ENCODE measurements around the gene NCSTN. TPM values are rescaled to one million over a fixed set of nuclear protein-coding genes. Genes with fewer than 3 reads are reported as not detected.
"Not testable (repeated sequence)": the region's sequence is repeated elsewhere in the genome, so short reads cannot be mapped to it uniquely, and the experiment has no call there.

The NCSTN gene
- total RNA-seq, 2 experiments from 2014 or later: 44.8 to 55.5 TPM

- DNase-seq (ENCODE audit: low spot score): no peak
- H3K79me2 ChIP-seq (ENCODE audit: insufficient read depth, low read depth, low read length): no peaks in the 10 kb centered on the region
- ChIA-PET POLR2A (interaction anchor here (0.6 to 1.1 kb wide), 5 partner anchors 19 to 428 kb away, joined by 3 read pairs; partner anchors contain the start of gene DCAF8), CTCF (ENCODE audit: unreplicated experiment) (interaction anchor here (0.9 to 2.0 kb wide), 4 partner anchors 25 to 277 kb away, joined by 3 to 8 read pairs (median 5); no protein-coding TSS in a partner anchor)
- no TSS peak for BruUV-seq (replicated peaks)
- H4K20me1 ChIP-seq (ENCODE audit: insufficient read depth, low read length): no peaks in the 10 kb centered on the region
- no peaks in the 10 kb centered on the region for H3K36me3 ChIP-seq (ENCODE audit: insufficient read depth, low read length)
- no peak overlapping the region for H3K4me3 ChIP-seq (ENCODE audit: low read depth, low read length, poor library complexity, severe bottlenecking)
- peaks cover 21% of the 10 kb centered on the region for H3K4me1 ChIP-seq (ENCODE audit: insufficient read depth, low read length, poor library complexity, severe bottlenecking)
- H3K9me2 ChIP-seq (ENCODE audit: insufficient read depth, low read length): no peaks in the 10 kb centered on the region
- H3K9me3 ChIP-seq (ENCODE audit: low read length): no peaks in the 10 kb centered on the region
- no peak for TF ChIP-seq CTCF (conservative IDR thresholded peaks at IDR 0.05; ENCODE audit: low read length)
- TF ChIP-seq EZH2phosphoT487 (IDR thresholded peaks at IDR 0.05; ENCODE audit: borderline replicate concordance, low read depth, low read length): no peak
- intact Hi-C loops (cut with micrococcal nuclease; ENCODE audit: unreplicated experiment): no loop called here
- H3K4me2 ChIP-seq (ENCODE audit: low read length): no peak overlapping the region
- H3K27ac ChIP-seq (ENCODE audit: low read depth, low read length, poor library complexity, severe bottlenecking): no peak overlapping the region
- no peak overlapping the region for H2AFZ ChIP-seq (ENCODE audit: low read length)
Observed at GRCh38 chr1:160377585-160378206, 34.5 kb downstream of the NCSTN start.

GRCh38 chr1:160384812-160385211, 41.6 kb downstream of the NCSTN start:
- POLR2A ChIA-PET; BruUV-seq (replicated peaks); H3K36me3 ChIP-seq (ENCODE audit: insufficient read depth, low read length); H3K4me1 ChIP-seq (ENCODE audit: insufficient read depth, low read length, poor library complexity, severe bottlenecking); H3K4me2 ChIP-seq (ENCODE audit: low read length); H3K9me2 ChIP-seq (ENCODE audit: insufficient read depth, low read length); DNase-seq (ENCODE audit: low spot score); H3K9me3 ChIP-seq (ENCODE audit: low read length); H4K20me1 ChIP-seq (ENCODE audit: insufficient read depth, low read length); H3K27ac ChIP-seq (ENCODE audit: low read depth, low read length, poor library complexity, severe bottlenecking); intact Hi-C loops (cut with micrococcal nuclease; ENCODE audit: unreplicated experiment); H3K79me2 ChIP-seq (ENCODE audit: insufficient read depth, low read depth, low read length); H3K4me3 ChIP-seq (ENCODE audit: low read depth, low read length, poor library complexity, severe bottlenecking); H2AFZ ChIP-seq (ENCODE audit: low read length); CTCF ChIA-PET (ENCODE audit: unreplicated experiment): not testable (repeated sequence)

- H3K4me1 ChIP-seq (ENCODE audit: insufficient read depth, low read length, poor library complexity, severe bottlenecking); BruUV-seq (replicated peaks); H3K9me2 ChIP-seq (ENCODE audit: insufficient read depth, low read length); H3K4me2 ChIP-seq (ENCODE audit: low read length); intact Hi-C loops (cut with micrococcal nuclease; ENCODE audit: unreplicated experiment); H4K20me1 ChIP-seq (ENCODE audit: insufficient read depth, low read length); H3K79me2 ChIP-seq (ENCODE audit: insufficient read depth, low read depth, low read length); H3K36me3 ChIP-seq (ENCODE audit: insufficient read depth, low read length); DNase-seq (ENCODE audit: low spot score); H3K4me3 ChIP-seq (ENCODE audit: low read depth, low read length, poor library complexity, severe bottlenecking); CTCF ChIA-PET (ENCODE audit: unreplicated experiment); H3K9me3 ChIP-seq (ENCODE audit: low read length); H3K27ac ChIP-seq (ENCODE audit: low read depth, low read length, poor library complexity, severe bottlenecking); H2AFZ ChIP-seq (ENCODE audit: low read length): not testable (repeated sequence)
- POLR2A ChIA-PET: interaction anchor here (0.7 kb wide), 2 partner anchors 16 to 407 kb away, joined by 3 read pairs; no protein-coding TSS in a partner anchor
Observed at GRCh38 chr1:160388406-160388805, 45.2 kb downstream of the NCSTN start.
